Measurements from ENCODE around the gene HNRNPF. TPM values are rescaled to one million over a fixed set of nuclear protein-coding genes. Genes with fewer than 3 reads are reported as not detected.

The HNRNPF gene
- total and polyA plus RNA-seq, 2 of the 8 experiments (the other 6 are each of a cell fraction or from before 2014, with no cell fraction given), result 209 to 389 TPM

DNA sequence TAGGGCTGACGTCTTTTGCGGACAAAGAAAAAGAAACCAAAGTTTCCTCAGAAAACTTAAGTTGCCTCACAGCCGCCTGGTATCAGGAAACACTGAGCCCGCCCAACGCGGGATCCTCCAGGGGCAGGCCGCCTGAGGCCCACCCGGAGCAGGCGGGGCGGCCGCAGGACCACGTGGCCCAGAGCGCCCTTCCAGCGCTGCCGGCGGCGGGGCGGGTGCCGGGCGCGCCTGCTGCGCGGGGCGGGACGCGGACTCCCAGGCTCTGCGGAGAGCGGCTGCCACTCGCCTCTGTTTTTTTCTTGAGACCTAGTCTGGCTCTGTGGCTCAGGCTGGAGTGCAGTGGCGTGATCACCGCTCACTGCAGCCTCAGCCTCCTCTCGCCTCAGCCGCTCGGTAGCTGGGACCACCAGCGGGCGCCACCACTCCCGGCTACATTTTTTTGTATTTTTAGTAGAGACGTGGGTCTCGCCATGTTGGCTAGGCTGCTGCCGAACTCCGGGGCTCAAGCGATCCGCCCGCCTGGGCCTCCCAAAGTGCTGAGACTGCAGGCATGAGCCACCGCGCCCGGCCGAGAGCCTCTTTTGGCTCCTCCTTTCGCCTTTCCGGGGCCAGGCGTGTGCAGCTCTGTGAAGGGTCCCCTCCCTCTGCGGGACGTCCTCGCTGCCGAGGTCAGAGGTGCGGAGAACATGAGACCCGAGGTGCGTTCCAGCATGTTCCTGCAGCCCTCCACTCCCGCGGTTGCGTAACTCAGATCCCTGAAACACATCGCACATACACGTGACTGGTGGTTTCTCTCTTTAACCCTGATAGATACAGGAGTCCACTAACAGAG is 11.6 kb upstream of the HNRNPF start:
- 0 out of 2 replicates have a peak overlapping the region, but pooled peaks have one; percentile 17 for H3K27ac ChIP-seq (ENCODE audit: low read depth, low read length)
- H3K23ac ChIP-seq (ENCODE audit: insufficient read length), result no peak overlapping the region
- CTCF ChIA-PET (ENCODE audit: partially characterized antibody), result interaction anchor here (0.6 to 1.7 kb wide), 6 partner anchors 11 to 252 kb away, joined by 3 to 4 read pairs (median 3); partner anchors contain the start of gene ZNF487
- peaks cover 0 to 5% (median 2%) of the 10 kb centered on the region in 4 experiments; a peak in 4 of 7 replicates for H3K4me1 ChIP-seq (replicated peaks in 1 of 4; ENCODE audit: control insufficient read depth in 3 of 4, insufficient read depth in 4 of 4, low read length in 3 of 4)
- H4K91ac ChIP-seq (replicated peaks; ENCODE audit: insufficient read length, low read length), result peak overlapping the region; percentile 86
- H2BK20ac ChIP-seq (ENCODE audit: low read length), result no peak overlapping the region
- no peak overlapping the region for H3K14ac ChIP-seq (ENCODE audit: insufficient read length)
- H2BK12ac ChIP-seq (ENCODE audit: low read depth, low read length), result peak overlapping the region; percentile 92
- H3K9ac ChIP-seq (replicated peaks in 1 of 4; ENCODE audit: extremely low read depth in 1 of 4, low read depth in 3 of 4, low read length in 3 of 4), result peak overlapping the region in 3 of 4 experiments; percentile 16 to 61 (median 52); a peak in 6 of 7 replicates
- no peaks in the 10 kb centered on the region; a peak in 1 of 7 replicates for H3K27me3 ChIP-seq (replicated peaks in 1 of 4; ENCODE audit: control insufficient read depth in 3 of 4, extremely low read depth in 1 of 4, insufficient read depth in 3 of 4, low read length in 3 of 4)
- H3K56ac ChIP-seq (replicated peaks; ENCODE audit: insufficient read length, low read depth, low read length), result no peak overlapping the region
- H4K5ac ChIP-seq (ENCODE audit: insufficient read length, low read depth, low read length), result peak overlapping the region; percentile 45
- H2BK5ac ChIP-seq (ENCODE audit: low read depth, low read length), result peak overlapping the region; percentile 40; the same call in 1 of the 2 replicates
- no peak overlapping the region for H2BK120ac ChIP-seq (replicated peaks; ENCODE audit: low read depth, low read length)
- peak overlapping the region; percentile 71 to 92 for H3K4me2 ChIP-seq (ENCODE audit: insufficient read depth in 1 of 2, low read depth in 2 of 2, low read length in 2 of 2)
- no peaks in the 10 kb centered on the region for H3K9me3 ChIP-seq (ENCODE audit: insufficient read depth in 2 of 2, low read depth in 1 of 2, low read length in 1 of 2)
- peak overlapping the region; percentile 90 for H4K8ac ChIP-seq (ENCODE audit: extremely low read depth, insufficient read depth, low read length)
- H3K23me2 ChIP-seq (ENCODE audit: low read depth, low read length), result peaks cover 5% of the 10 kb centered on the region
- H2AK5ac ChIP-seq (ENCODE audit: low read depth, low read length), result 0 out of 2 replicates have a peak overlapping the region, but pooled peaks have one; percentile 24
- WGBS, 2 experiments (ENCODE audit: extremely low coverage in 1 of 2, insufficient coverage in 1 of 2, insufficient read length in 1 of 2, insufficient replicate concordance in 2 of 2, low coverage in 1 of 2, low lambda C conversion rate in 2 of 2, missing lambda C conversion rate in 1 of 2), result 3% methylated on average over 56 of the region's 63 CpGs; no CpG with 5 or more reads in 1 of the 2 experiments
- H3K79me2 ChIP-seq (ENCODE audit: control insufficient read depth in 1 of 2, insufficient read depth in 2 of 2, low read length in 2 of 2), result no peaks in the 10 kb centered on the region
- POLR2A ChIA-PET (ENCODE audit: partially characterized antibody), result interaction anchor here (0.8 to 4.7 kb wide), 12 partner anchors 10 to 227 kb away, joined by 3 to 33 read pairs (median 5); partner anchors contain the start of genes HNRNPF and ZNF487
- peak overlapping the region; percentile 46 to 60 (median 47) for H3K4me3 ChIP-seq (ENCODE audit: extremely low read depth in 1 of 4, insufficient read depth in 2 of 4, low read depth in 3 of 4, low read length in 4 of 4)
- H3K36me3 ChIP-seq (ENCODE audit: control insufficient read depth in 2 of 4, insufficient read depth in 4 of 4, low read length in 3 of 4), result no peaks in the 10 kb centered on the region
- H3K18ac ChIP-seq (ENCODE audit: extremely low read depth, low read length), result peak overlapping the region; percentile 65
- peak overlapping the region; percentile 99 for H2BK15ac ChIP-seq (ENCODE audit: low read length)
- peak overlapping the region; percentile 86; the same call in 1 of the 2 replicates for H2AFZ ChIP-seq (ENCODE audit: low read length)
- FAIRE-seq (no peak), DNase-seq (ENCODE audit: low read depth in 1 of 2, low spot score in 2 of 2) (peak in 1 of 2 experiments; percentile 73)
- H3K79me1 ChIP-seq (ENCODE audit: low read depth, low read length), result no peaks in the 10 kb centered on the region
- no peaks in the 10 kb centered on the region for H4K20me1 ChIP-seq (replicated peaks in 1 of 2; ENCODE audit: control insufficient read depth in 1 of 2, insufficient read depth in 2 of 2, low read length in 2 of 2)
- peak overlapping the region; percentile 36 for H3K4ac ChIP-seq (replicated peaks; ENCODE audit: insufficient read length, low read depth, low read length)
- peak; percentile 46; the same call in 1 of the 2 replicates for TF ChIP-seq POLR2AphosphoS5 (IDR thresholded peaks at IDR 0.05; ENCODE audit: low read depth, low read length)
- no peak for TF ChIP-seq SP4 (IDR thresholded peaks at IDR 0.05; ENCODE audit: low read length)
- TF ChIP-seq EP300 (IDR thresholded peaks at IDR 0.05; ENCODE audit: borderline replicate concordance in 1 of 2, low read depth in 2 of 2, low read length in 2 of 2), result no peak
- no peak for TF ChIP-seq GTF2F1 (IDR thresholded peaks at IDR 0.05; ENCODE audit: borderline replicate concordance, low read depth, low read length)
- TF ChIP-seq KDM1A (IDR thresholded peaks at IDR 0.05; ENCODE audit: borderline replicate concordance, low read length), result no peak; the same call in 1 of the 2 replicates
- TF ChIP-seq CREB1 (IDR thresholded peaks at IDR 0.05), result no peak; the same call in 1 of the 2 replicates
- TF ChIP-seq TBP (IDR thresholded peaks at IDR 0.05; ENCODE audit: low read depth, low read length), result peak; percentile 49
- no peak for TF ChIP-seq NANOG (IDR thresholded peaks at IDR 0.05; ENCODE audit: insufficient read depth, low read depth, low read length, poor library complexity, severe bottlenecking)
- peak; percentile 31; the same call in 1 of the 2 replicates for TF ChIP-seq TEAD4 (IDR thresholded peaks at IDR 0.05; ENCODE audit: low read depth, low read length)
- TF ChIP-seq POLR2A (IDR thresholded peaks at IDR 0.05; ENCODE audit: control extremely low read depth in 1 of 2, low read depth in 2 of 2, low read length in 2 of 2), result peak; percentile 41 to 80
- no peak for TF ChIP-seq BACH1 (IDR thresholded peaks at IDR 0.05; ENCODE audit: low read length)
- no peak for TF ChIP-seq CHD1 (IDR thresholded peaks at IDR 0.05; ENCODE audit: low read depth, low read length)

Measured in H1 (cell line).